GM23248 (cell line): ENCODE measurements around the gene RCBTB1.

Experiments used
- EZH2 ChIP-seq: fragments of 200-600 bp; sonication (generic); IDR thresholded peaks from 2 replicates; pipeline ENCODE4 v1.6.1; 2018; ENCODE audit warnings: antibody characterized with exemption, mild to moderate bottlenecking; ENCODE audit not compliant: insufficient read depth, poor library complexity, severe bottlenecking
- EZH2phosphoT487 ChIP-seq: fragments of 200-600 bp; sonication (generic); IDR thresholded peaks from 2 replicates; pipeline ENCODE4 v1.6.1; 2018; ENCODE audit warnings: antibody characterized with exemption, moderate library complexity, mild to moderate bottlenecking, low read depth; ENCODE audit not compliant: insufficient read depth

DNA sequence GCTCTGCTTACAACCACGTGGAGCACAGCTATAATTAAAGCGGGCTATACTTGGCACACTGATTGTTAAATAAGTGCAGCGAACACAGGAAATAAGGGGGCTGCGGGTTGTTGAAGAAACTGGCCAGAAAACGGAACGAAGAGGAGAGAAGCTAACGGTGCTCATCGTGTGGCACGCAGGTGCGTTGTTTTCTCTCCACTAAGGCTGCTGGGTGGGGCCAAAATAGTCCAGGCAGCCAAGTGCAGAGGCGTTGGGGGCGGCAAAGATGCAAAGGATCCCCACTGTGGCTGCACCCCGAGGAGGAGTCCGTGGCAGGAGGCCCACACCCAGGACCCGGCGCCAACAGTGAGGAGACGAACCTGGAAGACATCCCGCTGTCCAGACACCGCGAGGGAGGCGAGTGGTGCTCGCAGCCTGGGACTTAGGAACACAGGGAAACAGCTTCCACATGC lies 34.8 kb upstream of the RCBTB1 start:
- no peak for TF ChIP-seq EZH2
- no peak for TF ChIP-seq EZH2phosphoT487
